HG03558 (cell line): Measurements from ENCODE around the gene RXFP3.
"Not testable (repeated sequence)": the region's sequence is repeated elsewhere in the genome, so short reads cannot be mapped to it uniquely, and the experiment has no call there.

Source experiments
- ATAC-seq: cut with Tn5 transposase; IDR thresholded peaks from one replicate; pipeline ENCODE4 v1.9.1; 2021; ENCODE audit warnings: moderate number of reproducible peaks; ENCODE audit not compliant: unreplicated experiment; ENCODE audit errors: extremely low read depth

RXFP3 gene

DNA sequence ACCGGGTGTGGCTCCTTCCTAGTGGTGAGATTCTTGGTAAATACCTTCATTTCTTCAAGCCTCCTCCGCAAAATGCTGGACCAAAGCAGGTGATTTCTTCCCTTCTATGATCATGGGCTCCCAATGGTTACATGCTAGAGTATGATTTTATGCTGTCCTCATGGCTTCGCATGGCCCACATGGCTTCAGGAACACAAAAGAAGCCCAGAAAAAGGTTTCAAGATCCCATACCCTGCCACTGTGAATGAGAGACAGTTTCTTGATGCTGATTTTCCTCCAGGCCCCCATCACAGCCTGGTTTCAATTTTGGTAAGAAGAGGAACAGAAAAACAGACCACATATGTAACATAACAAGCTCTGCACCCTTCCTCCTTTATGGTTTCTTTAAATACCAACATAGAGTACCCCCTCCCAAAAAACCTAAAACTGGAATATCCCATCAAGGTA, 2.4 kb upstream of the RXFP3 start:
- peak; percentile 62 for ATAC-seq

DNA sequence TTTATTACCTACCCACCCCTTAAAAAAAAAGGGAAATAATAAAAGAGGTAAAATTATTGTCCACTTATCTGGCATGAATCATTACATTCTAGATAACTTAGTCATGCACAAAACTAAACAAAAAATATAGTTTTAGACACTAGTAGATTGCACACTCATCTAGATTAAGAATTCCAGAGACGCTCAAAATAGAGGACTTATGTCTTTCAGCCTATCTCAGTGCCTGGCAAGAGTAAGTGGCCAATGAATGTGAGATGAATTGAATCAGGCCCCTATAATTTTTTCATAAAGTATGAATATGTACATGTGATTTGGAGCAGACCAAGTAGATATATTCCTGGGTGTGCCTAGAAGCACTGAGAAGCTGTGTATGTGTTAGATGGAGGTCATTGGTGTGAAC, 2.0 kb upstream of the RXFP3 start:
- ATAC-seq = peak; percentile 11

DNA sequence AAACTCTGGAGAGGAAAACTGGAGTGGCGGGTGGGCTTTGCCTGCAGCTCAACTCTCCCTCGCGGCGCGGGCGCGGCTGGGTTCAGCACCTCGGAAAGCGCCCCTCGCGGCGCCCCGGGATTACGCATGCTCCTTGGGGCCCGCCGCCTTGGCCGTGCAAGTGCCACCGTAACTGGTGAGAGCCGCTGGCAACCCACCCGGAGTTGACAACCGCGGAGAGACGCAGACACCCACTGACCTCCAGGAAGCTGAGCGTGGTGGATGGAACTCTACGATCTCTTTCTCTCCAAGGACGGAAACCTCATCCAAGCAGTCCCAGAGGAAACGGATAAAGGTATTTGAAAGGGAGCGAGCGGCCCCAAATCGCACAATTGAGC, 194 bp upstream of the RXFP3 start:
- no peak for ATAC-seq

DNA sequence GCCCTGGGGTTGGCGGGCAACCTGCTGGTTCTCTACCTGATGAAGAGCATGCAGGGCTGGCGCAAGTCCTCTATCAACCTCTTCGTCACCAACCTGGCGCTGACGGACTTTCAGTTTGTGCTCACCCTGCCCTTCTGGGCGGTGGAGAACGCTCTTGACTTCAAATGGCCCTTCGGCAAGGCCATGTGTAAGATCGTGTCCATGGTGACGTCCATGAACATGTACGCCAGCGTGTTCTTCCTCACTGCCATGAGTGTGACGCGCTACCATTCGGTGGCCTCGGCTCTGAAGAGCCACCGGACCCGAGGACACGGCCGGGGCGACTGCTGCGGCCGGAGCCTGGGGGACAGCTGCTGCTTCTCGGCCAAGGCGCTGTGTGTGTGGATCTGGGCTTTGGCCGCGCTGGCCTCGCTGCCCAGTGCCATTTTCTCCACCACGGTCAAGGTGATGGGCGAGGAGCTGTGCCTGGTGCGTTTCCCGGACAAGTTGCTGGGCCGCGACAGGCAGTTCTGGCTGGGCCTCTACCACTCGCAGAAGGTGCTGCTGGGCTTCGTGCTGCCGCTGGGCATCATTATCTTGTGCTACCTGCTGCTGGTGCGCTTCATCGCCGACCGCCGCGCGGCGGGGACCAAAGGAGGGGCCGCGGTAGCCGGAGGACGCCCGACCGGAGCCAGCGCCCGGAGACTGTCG, 976 bp downstream of the RXFP3 start:
- no peak for ATAC-seq

DNA sequence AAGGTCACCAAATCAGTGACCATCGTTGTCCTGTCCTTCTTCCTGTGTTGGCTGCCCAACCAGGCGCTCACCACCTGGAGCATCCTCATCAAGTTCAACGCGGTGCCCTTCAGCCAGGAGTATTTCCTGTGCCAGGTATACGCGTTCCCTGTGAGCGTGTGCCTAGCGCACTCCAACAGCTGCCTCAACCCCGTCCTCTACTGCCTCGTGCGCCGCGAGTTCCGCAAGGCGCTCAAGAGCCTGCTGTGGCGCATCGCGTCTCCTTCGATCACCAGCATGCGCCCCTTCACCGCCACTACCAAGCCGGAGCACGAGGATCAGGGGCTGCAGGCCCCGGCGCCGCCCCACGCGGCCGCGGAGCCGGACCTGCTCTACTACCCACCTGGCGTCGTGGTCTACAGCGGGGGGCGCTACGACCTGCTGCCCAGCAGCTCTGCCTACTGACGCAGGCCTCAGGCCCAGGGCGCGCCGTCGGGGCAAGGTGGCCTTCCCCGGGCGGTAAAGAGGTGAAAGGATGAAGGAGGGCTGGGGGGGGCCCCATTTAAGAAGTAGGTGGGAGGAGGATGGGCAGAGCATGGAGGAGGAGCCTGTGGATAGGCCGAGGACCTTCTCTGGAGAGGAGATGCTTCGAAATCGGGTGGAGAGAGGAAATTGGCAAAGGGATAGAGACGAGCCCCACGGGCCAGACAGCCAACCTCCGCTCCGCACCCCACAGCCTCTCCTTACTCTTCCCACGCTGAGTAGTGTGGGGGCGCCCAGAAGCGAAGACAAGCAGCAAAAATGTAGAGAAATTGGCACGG, 1.7 kb downstream of the RXFP3 start:
- ATAC-seq = no peak

- ATAC-seq = no peak
Measured at GRCh38 chr5:33938507-33938796, 2.3 kb downstream of the RXFP3 start.

GRCh38 chr5:33938881-33939280, 2.7 kb downstream of the RXFP3 start:
- no peak for ATAC-seq

DNA sequence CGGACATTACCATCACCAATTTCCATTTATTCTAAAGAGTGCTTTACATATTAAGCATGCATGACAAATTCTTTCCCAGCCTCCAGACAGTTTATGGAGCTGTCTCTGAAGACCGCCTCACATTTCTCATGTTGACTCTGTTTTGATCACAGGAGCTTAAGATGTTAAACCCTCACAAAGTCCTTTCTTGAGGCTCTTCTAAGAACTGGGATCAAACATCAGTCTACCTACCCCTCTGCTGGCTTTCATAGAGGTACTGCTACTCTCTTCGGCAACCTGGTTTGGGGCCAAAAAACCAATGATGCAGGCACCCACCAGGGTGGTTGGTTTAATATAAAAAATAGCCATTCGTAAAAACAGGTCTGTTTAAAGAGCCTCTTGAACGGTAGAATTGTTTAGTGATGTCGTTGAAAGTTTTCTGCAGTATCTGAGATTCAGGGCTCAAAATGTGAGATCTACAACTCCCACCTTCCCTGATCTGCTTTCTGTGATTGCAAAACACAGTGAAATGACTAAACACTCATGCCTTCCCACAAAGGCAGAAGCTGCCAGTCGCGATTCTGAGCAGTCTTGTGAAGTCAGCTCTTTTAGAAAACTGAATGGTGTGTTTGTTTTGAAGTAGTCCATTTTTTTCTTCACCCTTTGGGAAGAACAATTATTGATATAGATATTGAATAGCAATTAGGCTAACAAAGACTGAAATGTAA, 3.5 kb downstream of the RXFP3 start:
- no peak for ATAC-seq

DNA sequence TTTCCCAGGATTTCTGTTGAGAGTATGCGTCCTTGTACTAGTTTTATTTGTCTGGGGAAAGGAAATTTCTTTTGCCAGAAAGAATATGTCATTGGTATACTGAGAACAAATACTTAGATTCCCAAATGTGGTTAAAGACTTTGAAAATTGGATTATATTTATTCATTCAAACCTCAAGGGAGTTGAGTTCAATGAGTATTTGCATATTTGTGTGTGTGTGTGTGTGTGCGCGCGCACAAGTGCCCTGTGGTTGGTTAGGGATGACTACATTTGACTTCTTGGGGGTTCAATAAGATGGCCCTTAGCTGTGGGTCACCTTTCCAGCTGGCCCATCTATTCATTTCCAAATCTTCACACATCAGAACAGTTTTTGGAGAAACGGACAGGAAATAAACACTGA, 4.9 kb downstream of the RXFP3 start:
- ATAC-seq = no peak

DNA sequence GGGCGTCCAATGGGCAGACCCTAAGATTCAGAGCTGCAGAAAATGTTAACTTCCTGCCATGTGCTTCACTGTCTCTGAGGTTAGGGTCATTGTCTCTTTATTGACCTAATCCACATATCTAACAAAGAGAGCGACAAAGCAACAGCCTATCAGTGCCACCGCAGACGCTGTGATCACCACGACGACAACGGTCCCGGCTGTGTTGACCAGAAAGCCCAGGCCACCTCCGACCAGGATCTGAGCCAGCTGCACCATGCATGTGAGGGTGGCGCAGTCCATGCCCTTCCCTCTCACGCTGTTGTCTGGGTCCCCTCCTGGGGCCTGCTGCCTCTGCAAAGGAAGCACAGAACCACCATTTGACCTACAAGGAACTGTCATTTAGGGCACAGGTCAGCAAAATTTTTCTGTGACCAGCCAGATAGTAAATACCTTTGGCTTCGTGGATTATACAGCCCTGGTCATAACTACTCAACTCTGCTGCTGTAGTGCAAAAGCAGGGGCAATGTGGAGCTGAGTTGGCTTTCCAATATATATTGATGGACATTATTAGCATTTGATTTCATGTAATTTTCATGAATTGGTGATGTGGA, 8.5 kb downstream of the RXFP3 start:
- ATAC-seq = no peak

DNA sequence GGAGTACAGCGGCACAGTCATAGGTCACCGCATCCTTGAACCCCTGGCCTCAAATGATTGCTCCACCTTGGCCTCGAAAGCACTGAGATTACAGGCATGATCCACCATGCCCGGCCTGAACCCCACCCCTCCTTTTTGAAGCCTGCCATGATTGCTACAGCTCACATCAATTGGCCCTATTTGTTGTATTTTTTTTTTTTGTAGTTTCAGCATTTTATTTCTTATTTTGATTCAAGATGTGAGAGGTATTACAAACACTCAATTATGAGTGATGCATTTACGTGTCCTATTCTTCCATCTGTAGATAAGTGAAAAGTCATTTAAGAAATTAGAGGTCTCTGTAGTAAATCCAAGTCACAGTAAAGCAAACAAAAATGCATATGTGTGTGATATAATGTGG, 16.0 kb downstream of the RXFP3 start:
- ATAC-seq = not testable (repeated sequence)

DNA sequence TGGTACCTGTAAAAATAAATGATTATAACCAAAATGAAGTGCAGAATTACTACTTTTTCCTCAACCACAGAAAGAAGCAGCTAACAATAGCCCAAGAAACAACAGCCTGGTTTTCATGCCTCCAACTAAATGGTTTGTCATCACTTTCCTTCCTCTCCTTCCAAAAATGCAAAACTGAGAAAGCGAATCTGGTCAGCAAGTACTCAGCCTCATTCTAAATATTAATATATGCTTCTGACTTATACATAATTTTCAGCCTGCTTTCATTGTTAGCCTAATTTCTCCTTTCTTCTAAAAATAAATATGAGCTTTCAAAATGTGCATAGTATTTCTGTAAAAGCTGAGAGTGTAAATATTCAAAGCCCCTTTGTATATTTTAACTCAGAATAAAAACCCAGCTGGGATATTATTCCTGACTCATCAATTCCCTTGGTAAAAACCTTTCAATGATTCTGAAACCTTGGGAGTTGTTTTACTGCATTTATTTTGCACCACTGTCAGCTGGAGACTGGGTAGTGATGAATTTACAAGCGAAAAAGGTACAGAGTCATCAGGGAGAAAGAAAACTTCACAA, 21.5 kb downstream of the RXFP3 start:
- ATAC-seq = no peak

- no peak for ATAC-seq
Measured at GRCh38 chr5:33958176-33958575, 22.0 kb downstream of the RXFP3 start.

DNA sequence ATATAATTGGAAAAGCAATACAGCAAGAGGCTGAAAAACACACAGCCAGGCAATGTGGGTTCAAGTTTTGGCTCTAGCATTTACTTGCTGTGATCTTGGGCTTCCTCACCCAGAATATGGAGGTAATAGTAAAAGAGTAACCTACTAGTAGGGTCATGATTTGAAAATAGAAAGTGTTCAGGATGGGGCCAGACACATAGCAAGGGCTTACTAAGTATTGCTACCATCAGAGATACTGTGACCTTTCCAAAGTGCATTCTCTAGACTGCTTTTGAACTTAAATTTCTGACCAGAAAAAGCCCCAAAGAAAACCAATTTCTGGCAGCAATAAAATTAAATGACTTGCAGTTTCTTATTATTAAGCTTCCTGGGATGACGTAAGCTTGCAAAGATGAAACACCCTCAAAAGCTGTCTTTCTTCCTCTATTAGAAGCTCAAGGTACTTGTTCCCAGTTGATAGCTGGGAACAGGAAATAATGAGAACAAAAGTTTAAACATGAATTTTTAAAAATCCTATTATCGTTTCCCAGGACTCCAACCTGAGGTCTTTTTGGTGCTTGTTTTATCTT, 28.0 kb downstream of the RXFP3 start:
- no peak for ATAC-seq

DNA sequence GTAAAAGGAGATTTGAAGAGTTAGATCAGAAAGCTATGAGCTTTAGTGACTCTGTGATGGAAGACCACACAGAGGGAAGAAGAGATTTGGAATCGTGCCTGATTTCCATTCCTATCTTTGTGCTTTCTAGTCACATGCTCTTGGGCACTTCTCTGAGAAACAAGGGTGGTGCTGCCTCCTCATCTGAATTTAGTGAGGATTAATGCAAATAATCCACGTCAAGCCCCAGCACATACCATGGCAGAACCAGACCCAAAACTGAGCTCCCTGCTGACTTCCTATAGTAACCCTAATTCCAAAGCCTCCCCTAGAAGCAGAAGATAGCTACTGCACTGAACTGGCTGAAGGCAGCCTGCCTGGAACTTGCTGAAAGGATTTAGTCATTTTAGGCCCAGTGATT, 30.6 kb downstream of the RXFP3 start:
- no peak for ATAC-seq

DNA sequence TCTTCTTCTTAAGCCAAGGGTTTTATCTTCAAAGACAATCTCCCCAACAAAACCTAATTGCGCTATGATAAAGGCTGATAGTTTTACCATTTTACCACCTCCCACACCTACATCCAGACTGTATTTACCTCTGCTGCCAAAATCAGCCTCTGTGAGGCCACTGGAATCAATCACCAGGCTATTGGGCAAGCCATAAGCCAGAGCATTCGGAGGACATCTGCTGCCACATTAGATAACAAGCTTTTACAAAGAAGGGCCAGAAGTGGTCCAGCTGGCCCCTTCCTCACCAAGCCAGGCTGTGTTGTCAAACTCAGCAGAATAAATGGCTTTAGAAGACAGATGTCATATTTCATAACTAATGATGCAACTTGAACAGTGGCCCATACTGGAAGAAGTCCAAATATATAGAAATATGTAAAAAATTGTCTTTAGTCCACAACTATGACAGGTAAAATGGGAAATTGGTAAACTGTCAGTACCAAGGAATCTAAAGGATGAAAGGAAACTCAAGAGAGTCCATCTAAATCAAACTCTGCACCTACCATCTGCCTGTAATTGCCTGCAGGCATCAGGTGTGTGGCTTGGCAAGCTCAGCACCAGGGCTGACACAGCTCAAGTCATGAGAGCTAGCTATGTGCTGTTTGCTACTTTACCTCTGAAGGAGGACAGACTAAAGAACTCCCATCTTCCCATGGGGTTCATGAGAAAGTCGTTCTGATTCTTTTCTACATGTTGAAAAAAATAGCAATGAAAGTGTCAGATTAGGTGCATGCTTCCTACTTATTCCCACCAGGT, 32.2 kb downstream of the RXFP3 start:
- ATAC-seq = no peak

DNA sequence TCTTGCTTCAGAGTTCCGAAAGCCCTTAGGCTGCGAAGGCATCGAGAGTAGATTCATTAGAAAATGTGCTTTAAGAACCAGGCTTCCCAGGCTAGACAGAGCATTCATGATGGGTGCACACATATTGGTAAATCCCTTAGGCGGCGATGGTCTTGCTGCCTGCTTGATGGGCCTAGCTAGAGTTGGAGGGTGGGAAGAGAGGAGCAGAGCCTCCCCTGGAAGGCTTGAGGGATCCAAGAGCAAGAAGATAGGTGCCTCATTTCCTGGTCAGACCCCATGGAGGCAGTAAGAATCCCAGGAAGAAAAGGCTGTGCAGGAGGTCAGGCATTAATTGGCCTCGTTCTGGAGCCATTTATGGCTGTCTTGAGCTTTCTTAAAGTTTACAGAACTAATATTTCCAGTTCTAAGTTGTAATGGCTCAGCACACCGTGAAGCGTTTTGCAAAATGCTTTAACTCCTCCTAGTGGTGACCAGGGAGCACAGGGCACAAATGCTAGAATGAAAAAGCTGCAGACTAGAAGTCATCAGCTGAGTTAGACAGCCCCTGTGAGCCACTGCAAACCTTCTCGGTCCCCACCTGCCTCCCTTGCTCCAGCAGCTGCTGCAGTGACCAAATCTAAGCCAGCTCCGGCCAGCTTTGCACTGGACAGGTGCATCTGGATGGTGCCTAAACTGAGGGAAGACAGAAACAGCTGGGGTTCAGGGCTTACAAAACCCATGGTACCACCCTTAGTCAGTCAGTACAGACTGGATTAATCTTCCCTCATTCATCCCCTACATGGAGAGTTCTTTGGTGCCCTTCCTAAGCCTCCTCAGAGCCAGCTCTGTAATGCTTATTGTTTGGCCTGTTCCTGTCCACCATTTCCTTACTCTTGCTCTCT, 33.6 kb downstream of the RXFP3 start:
- no peak for ATAC-seq

- ATAC-seq = no peak
Measured at GRCh38 chr5:33973271-33973670, 37.1 kb downstream of the RXFP3 start.

DNA sequence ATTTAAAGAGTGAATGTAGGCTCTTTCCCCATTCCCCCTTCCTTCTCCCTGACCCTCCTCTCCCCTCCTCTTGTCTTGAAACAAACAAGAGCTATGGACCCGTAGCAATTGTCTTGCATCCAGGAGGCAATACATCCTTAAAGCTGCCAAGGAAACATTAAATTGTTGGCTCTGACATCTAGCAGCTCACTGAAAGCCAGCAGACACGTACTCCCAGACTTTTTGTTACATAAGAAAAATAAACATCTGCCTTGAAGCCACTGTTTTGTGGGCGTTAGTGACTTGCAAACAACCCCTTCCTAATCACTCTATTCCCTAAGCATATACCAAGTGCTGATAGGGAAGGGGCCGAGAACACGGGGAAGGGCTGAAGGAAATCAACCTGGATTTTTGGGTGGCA, 39.7 kb downstream of the RXFP3 start:
- ATAC-seq = no peak
